ENCODE measurements around the gene MPPE1.

DNA sequence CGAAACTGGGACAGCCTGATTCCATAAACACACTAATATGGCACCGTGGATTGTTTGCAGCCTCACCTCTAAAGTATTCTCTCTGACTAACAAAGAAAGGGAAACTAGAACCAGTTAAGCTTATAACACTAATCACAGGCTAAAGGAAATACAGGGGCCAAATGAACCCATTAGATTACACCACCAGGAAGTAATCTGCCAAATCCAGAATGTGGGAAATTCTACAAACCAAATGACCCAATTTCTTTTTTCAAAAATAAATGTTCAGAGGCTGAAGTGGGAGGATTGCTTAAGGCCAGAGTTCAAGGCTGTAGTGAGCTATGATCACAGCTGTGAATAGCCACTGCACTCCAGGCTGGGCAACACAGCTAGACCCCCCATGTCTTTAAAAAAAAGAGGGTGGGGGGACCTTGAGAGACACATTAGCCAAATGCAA is 1.5 kb upstream of the MPPE1 start:
- TF ChIP-seq, protein P1, sequence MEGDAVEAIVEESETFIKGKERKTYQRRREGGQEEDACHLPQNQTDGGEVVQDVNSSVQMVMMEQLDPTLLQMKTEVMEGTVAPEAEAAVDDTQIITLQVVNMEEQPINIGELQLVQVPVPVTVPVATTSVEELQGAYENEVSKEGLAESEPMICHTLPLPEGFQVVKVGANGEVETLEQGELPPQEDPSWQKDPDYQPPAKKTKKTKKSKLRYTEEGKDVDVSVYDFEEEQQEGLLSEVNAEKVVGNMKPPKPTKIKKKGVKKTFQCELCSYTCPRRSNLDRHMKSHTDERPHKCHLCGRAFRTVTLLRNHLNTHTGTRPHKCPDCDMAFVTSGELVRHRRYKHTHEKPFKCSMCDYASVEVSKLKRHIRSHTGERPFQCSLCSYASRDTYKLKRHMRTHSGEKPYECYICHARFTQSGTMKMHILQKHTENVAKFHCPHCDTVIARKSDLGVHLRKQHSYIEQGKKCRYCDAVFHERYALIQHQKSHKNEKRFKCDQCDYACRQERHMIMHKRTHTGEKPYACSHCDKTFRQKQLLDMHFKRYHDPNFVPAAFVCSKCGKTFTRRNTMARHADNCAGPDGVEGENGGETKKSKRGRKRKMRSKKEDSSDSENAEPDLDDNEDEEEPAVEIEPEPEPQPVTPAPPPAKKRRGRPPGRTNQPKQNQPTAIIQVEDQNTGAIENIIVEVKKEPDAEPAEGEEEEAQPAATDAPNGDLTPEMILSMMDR (IDR thresholded peaks at IDR 0.05) = no peak
- no peak for TF ChIP-seq ZFX (IDR thresholded peaks at IDR 0.05; ENCODE audit: borderline replicate concordance)
